Measurements from ENCODE around the gene POMT1.

GRCh38 chr9:131503626-131504465, 1.1 kb downstream of the POMT1 start:
- TF ChIP-seq, protein P1, sequence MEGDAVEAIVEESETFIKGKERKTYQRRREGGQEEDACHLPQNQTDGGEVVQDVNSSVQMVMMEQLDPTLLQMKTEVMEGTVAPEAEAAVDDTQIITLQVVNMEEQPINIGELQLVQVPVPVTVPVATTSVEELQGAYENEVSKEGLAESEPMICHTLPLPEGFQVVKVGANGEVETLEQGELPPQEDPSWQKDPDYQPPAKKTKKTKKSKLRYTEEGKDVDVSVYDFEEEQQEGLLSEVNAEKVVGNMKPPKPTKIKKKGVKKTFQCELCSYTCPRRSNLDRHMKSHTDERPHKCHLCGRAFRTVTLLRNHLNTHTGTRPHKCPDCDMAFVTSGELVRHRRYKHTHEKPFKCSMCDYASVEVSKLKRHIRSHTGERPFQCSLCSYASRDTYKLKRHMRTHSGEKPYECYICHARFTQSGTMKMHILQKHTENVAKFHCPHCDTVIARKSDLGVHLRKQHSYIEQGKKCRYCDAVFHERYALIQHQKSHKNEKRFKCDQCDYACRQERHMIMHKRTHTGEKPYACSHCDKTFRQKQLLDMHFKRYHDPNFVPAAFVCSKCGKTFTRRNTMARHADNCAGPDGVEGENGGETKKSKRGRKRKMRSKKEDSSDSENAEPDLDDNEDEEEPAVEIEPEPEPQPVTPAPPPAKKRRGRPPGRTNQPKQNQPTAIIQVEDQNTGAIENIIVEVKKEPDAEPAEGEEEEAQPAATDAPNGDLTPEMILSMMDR (conservative IDR thresholded peaks at IDR 0.05; ENCODE audit: low read depth in 2 of 2) = peak in 1 of 2 experiments; percentile 24; a peak in 1 of 4 replicates
- no peak for TF ChIP-seq POLR2AphosphoS5 (IDR thresholded peaks at IDR 0.05; ENCODE audit: low read depth)
- no peak for TF ChIP-seq CREB1 (CRISPR knock-in tag; IDR thresholded peaks at IDR 0.05; ENCODE audit: low read depth)
- TF ChIP-seq, protein P2, sequence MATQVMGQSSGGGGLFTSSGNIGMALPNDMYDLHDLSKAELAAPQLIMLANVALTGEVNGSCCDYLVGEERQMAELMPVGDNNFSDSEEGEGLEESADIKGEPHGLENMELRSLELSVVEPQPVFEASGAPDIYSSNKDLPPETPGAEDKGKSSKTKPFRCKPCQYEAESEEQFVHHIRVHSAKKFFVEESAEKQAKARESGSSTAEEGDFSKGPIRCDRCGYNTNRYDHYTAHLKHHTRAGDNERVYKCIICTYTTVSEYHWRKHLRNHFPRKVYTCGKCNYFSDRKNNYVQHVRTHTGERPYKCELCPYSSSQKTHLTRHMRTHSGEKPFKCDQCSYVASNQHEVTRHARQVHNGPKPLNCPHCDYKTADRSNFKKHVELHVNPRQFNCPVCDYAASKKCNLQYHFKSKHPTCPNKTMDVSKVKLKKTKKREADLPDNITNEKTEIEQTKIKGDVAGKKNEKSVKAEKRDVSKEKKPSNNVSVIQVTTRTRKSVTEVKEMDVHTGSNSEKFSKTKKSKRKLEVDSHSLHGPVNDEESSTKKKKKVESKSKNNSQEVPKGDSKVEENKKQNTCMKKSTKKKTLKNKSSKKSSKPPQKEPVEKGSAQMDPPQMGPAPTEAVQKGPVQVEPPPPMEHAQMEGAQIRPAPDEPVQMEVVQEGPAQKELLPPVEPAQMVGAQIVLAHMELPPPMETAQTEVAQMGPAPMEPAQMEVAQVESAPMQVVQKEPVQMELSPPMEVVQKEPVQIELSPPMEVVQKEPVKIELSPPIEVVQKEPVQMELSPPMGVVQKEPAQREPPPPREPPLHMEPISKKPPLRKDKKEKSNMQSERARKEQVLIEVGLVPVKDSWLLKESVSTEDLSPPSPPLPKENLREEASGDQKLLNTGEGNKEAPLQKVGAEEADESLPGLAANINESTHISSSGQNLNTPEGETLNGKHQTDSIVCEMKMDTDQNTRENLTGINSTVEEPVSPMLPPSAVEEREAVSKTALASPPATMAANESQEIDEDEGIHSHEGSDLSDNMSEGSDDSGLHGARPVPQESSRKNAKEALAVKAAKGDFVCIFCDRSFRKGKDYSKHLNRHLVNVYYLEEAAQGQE (IDR thresholded peaks at IDR 0.05; ENCODE audit: unreplicated experiment) = no peak
- no peak for TF ChIP-seq EZH2phosphoT487 (IDR thresholded peaks at IDR 0.05; ENCODE audit: unreplicated experiment)
- TF ChIP-seq, protein P3, sequence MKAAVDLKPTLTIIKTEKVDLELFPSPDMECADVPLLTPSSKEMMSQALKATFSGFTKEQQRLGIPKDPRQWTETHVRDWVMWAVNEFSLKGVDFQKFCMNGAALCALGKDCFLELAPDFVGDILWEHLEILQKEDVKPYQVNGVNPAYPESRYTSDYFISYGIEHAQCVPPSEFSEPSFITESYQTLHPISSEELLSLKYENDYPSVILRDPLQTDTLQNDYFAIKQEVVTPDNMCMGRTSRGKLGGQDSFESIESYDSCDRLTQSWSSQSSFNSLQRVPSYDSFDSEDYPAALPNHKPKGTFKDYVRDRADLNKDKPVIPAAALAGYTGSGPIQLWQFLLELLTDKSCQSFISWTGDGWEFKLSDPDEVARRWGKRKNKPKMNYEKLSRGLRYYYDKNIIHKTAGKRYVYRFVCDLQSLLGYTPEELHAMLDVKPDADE (IDR thresholded peaks at IDR 0.05) = no peak
- no peak for TF ChIP-seq JUNB (IDR thresholded peaks at IDR 0.05; ENCODE audit: unreplicated experiment)
- TF ChIP-seq EZH2 (IDR thresholded peaks at IDR 0.05; ENCODE audit: low read depth, unreplicated experiment) = no peak

All from GM23338 (cell line).